ENCODE measurements around the gene CSPG4.

DNA sequence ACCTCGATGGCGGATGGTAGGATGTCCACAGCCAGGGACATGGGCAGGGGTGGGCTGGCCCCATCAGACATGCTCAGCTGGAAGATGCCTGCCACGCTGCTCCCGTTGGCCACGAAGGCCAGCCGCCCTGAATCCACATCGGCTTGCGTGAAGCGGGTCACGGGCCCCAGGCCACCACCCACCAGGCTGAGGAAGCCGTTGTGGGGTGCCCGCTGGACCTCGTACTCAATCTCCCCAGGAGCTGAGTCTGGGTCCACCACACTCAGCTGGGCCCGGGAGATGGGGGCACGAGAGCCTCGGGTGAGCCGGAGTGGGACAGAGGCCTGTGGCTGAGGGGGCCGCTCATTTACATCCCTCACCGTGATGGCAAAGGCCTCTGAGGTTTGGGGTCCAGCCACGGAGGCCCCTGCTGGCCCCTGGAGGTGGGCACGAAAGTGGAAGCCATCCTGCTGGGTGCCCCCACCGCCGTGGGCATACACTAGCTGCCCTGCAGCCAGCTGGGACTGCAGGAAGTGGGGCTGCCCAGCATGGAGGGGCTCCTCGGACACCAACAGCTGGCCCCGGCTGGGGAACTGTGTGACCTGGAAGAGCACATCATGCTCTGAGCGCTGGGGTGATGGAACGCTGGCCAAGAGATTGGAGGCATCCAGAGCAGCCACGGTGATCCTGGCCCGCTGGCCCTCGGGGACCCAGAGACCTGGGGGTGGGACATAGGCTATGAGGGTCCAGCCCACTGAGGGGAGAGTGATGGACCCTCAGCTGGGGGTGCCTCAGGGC, 35.8 kb downstream of the CSPG4 start:
- TF ChIP-seq CTCF (IDR thresholded peaks at IDR 0.05; ENCODE audit: extremely low read depth in 1 of 2, insufficient read depth in 1 of 2, low read depth in 1 of 2, low read length in 2 of 2) (no peak), GATA2 (IDR thresholded peaks at IDR 0.05; ENCODE audit: insufficient read depth, insufficient read length, low read depth, low read length) (no peak), JUN (IDR thresholded peaks at IDR 0.05; ENCODE audit: borderline replicate concordance, insufficient read depth, insufficient read length, low read depth) (no peak), POLR2AphosphoS5 (IDR thresholded peaks at IDR 0.05; ENCODE audit: insufficient read depth, low read depth, low read length) (no peak), POLR2A (IDR thresholded peaks at IDR 0.05; ENCODE audit: low read depth, low read length) (no peak), EZH2 (IDR thresholded peaks at IDR 0.05; ENCODE audit: borderline replicate concordance, low read depth, low read length, severe bottlenecking) (no peak)
- TF ChIP-seq, protein P1, sequence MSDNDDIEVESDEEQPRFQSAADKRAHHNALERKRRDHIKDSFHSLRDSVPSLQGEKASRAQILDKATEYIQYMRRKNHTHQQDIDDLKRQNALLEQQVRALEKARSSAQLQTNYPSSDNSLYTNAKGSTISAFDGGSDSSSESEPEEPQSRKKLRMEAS (IDR thresholded peaks at IDR 0.05; ENCODE audit: insufficient read depth, insufficient read length), result no peak
